K562 (cell line): ENCODE results near the gene ZNF609.

Experiments used
- MAFF ChIP-seq: IDR thresholded peaks from 2 replicates; pipeline ENCODE4 v1.6.1; 2012; ENCODE audit warnings: low read length, improper control_type of control experiment
- MED1 ChIP-seq: sonication (generic); formaldehyde crosslinking; IDR thresholded peaks from 2 replicates; pipeline ENCODE4 v1.8.1; 2023; ENCODE audit warnings: missing genetic modification reagents, borderline replicate concordance
- MEF2D ChIP-seq: conservative IDR thresholded peaks from 2 replicates; pipeline ENCODE4 v1.6.1; 2016; ENCODE audit warnings: low read depth, missing genetic modification characterization, missing compliant biosample characterization
- NR4A1 ChIP-seq, 2 experiments: fragments of 250-450 bp in 1 of 2; fragments of 450-650 bp in 1 of 2; sonication (Bioruptor Pico) in 1 of 2; IDR thresholded peaks; 2 replicates each; pipeline versions ENCODE4 v1.4.0 to v1.6.1; 2016 to 2020; ENCODE audit warnings: mild to moderate bottlenecking in 2 of 2, missing compliant biosample characterization in 1 of 2, missing genetic modification characterization in 1 of 2, moderate library complexity in 1 of 2
- POLR2AphosphoS5 ChIP-seq: IDR thresholded peaks from 2 replicates; pipeline ENCODE4 v1.6.1; 2011; ENCODE audit warnings: mild to moderate bottlenecking, low read depth, low read length, moderate library complexity; ENCODE audit not compliant: control insufficient read depth, insufficient read depth
- RBM34 ChIP-seq: fragments of 200-400 bp; formaldehyde crosslinking; IDR thresholded peaks from 2 replicates; pipeline ENCODE4 v1.6.1; 2018; ENCODE audit warnings: low read length, borderline replicate concordance; ENCODE audit not compliant: insufficient read depth
- SRSF7 ChIP-seq: fragments of 200-400 bp; formaldehyde crosslinking; optimal IDR thresholded peaks from 2 replicates; pipeline ENCODE3; 2017; ENCODE audit warnings: mild to moderate bottlenecking, low read depth, low read length
- ZNF174 ChIP-seq: fragments of 250-450 bp; sonication (Bioruptor Pico); IDR thresholded peaks from 2 replicates; pipeline ENCODE4 v1.4.0; 2020; ENCODE audit warnings: mild to moderate bottlenecking
- ZNF184 ChIP-seq: sonication (generic); formaldehyde crosslinking; IDR thresholded peaks from 2 replicates; pipeline ENCODE4 v1.5.0; 2020; ENCODE audit warnings: missing genetic modification reagents
- ZNF274 ChIP-seq: IDR thresholded peaks from 2 replicates; pipeline ENCODE4 v1.6.1; 2011; ENCODE audit warnings: low read depth, mild to moderate bottlenecking, low read length, moderate library complexity, borderline replicate concordance
- ZNF589 ChIP-seq: fragments of 200-800 bp; sonication (Bioruptor generic); IDR thresholded peaks from 2 replicates; pipeline ENCODE4 v1.6.1; 2016; ENCODE audit warnings: low read depth, missing genetic modification characterization, missing compliant biosample characterization
- TF ChIP-seq, protein P1 (sequence below), 3 experiments: IDR thresholded peaks in 2 of 3; conservative IDR thresholded peaks in 1 of 3; 2 replicates each; pipeline ENCODE4 v1.5.1; 2011 to 2012; ENCODE audit warnings: low read length in 3 of 3, mild to moderate bottlenecking in 3 of 3, control low read depth in 2 of 3, improper control_type of control experiment in 1 of 3, inconsistent platforms in 1 of 3, low read depth in 1 of 3, mixed read lengths in 1 of 3, moderate library complexity in 1 of 3; ENCODE audit not compliant: insufficient read depth in 2 of 3

DNA sequence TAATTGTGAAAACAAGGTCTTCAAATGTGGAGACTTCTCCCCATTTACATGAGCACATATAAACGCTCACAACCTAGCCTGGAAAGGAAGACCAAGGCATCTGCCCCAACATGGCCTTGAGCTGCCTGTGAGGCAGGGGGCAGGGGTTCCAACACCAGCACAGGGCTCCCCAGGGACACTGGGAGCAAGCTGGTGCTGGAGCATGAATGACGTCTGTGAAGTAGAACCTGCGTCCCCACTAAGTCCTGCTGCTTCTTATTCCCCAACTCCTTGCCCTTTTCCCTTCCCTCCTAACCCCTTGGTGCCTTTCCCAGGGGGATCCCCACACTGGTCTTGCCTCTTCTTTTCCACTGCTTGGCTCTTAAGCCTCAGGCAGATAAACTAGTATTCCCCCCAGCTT, 221.9 kb downstream of the ZNF609 start:
- TF ChIP-seq MED1 (CRISPR knock-in tag) (no peak), SRSF7 (no peak), ZNF274 (no peak), ZNF174 (CRISPR knock-in tag) (no peak), RBM34 (no peak), ZNF184 (CRISPR knock-in tag) (no peak), NR4A1 (CRISPR knock-in tag; IDR thresholded peaks at IDR 0.05) (no peak), NR4A1 (tag; IDR thresholded peaks at IDR 0.05) (no peak), ZNF589 (CRISPR knock-in tag) (no peak), MEF2D (no peak), POLR2AphosphoS5 (no peak), MAFF (no peak)
- TF ChIP-seq, protein P1, sequence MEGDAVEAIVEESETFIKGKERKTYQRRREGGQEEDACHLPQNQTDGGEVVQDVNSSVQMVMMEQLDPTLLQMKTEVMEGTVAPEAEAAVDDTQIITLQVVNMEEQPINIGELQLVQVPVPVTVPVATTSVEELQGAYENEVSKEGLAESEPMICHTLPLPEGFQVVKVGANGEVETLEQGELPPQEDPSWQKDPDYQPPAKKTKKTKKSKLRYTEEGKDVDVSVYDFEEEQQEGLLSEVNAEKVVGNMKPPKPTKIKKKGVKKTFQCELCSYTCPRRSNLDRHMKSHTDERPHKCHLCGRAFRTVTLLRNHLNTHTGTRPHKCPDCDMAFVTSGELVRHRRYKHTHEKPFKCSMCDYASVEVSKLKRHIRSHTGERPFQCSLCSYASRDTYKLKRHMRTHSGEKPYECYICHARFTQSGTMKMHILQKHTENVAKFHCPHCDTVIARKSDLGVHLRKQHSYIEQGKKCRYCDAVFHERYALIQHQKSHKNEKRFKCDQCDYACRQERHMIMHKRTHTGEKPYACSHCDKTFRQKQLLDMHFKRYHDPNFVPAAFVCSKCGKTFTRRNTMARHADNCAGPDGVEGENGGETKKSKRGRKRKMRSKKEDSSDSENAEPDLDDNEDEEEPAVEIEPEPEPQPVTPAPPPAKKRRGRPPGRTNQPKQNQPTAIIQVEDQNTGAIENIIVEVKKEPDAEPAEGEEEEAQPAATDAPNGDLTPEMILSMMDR (IDR thresholded peaks at IDR 0.05 in 2 of 3, conservative IDR thresholded peaks at IDR 0.05 in 1 of 3; ENCODE audit: insufficient read depth in 2 of 3, low read depth in 1 of 3, low read length in 3 of 3), result no peak
